Activated naive CD4-positive, alpha-beta T cell (primary cell): ENCODE results near the gene CHD3.
"Not testable (repeated sequence)": the region's sequence is repeated elsewhere in the genome, so short reads cannot be mapped to it uniquely, and the experiment has no call there.

ENCODE experiments used
- DNase-seq, 4 experiments: peaks; one replicate each; lab custom pipeline; 2025; lab: John Stamatoyannopoulos, UW

The CHD3 gene

DNA sequence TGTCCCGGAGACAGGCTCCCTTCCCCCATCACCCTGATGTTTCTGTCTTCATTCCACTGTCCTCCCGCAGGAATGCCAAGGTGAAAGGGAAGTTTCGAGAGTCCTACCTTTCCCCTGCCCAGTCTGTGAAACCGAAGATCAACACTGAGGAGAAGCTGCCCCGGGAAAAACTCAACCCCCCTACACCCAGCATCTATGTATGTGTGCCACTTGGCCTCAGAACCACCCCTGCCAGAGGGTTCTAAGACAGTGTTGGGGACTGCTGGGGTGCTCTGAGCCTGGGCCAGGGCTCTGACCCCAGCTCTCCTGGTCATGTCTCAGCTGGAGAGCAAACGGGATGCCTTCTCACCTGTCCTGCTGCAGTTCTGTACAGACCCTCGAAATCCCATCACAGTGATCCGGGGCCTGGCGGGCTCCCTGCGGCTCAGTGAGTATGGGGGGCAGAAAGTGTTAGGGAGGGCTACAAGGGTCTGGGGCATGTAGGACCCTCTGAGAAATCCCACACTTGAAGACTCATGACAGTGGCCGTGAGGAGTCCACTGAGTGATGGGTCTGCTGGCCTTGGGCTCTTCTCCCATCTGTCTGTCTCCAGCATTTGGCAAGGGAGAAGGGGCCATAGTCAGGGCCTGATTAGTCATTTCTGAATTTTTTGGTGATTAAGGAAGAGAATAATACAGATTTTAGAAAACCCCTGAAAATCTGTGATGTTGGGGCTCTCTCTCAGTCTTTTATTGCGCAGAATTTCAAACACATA is 38.7 kb upstream of the CHD3 start:
- DNase-seq: no peak

DNA sequence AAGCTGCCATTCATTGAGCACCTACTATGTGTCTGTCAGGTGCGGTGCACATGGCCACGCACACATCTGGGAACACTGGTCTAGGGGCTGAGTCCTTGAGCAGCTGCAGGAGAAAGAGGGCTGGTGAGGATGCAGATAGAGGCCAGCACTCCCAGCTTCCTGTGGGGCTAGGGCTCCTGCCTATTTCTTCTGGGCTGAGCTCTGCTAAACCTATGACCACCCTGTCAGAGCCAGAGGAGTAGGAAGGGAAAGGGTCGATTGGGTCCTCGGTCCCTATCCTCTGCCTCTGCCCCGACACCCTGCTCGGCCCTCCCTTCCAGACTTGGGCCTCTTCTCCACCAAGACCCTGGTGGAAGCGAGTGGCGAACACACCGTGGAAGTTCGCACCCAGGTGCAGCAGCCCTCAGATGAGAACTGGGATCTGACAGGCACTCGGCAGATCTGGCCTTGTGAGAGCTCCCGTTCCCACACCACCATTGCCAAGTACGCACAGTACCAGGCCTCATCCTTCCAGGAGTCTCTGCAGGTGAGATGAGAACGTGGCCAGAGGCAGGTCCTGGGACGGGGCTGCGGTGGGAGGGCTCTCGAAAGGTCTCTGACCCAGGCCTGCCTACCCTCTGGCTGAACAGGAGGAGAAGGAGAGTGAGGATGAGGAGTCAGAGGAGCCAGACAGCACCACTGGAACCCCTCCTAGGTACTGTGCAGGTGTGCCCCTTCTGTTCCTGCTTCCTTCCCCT is 37.7 kb upstream of the CHD3 start:
- DNase-seq: no peak

DNA sequence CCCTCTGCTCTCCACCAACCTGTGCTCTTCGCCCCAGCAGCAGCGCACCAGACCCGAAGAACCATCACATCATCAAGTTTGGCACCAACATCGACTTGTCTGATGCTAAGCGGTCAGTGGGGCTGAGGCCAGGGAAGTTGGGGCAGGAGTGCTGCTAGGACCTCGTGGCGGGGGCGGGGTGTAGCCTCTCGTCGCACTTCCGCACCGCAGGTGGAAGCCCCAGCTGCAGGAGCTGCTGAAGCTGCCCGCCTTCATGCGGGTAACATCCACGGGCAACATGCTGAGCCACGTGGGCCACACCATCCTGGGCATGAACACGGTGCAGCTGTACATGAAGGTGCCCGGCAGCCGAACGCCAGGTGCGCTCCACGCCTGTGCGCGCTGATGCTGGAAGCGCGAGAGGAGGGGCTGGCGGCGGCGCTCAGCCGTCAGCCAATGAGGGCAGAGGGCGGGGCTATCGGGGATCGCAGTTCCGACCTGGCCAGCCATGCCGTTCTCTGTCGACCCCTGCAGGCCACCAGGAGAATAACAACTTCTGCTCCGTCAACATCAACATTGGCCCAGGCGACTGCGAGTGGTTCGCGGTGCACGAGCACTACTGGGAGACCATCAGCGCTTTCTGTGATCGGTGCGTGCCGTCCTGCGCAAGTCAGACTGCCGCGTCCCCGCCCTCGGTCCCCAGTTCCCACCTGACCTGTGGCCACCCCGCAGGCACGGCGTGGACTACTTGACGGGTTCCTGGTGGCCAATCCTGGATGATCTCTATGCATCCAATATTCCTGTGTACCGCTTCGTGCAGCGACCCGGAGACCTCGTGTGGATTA is 36.9 kb upstream of the CHD3 start:
- peak; percentile 68 to 94 (median 82) for DNase-seq

DNA sequence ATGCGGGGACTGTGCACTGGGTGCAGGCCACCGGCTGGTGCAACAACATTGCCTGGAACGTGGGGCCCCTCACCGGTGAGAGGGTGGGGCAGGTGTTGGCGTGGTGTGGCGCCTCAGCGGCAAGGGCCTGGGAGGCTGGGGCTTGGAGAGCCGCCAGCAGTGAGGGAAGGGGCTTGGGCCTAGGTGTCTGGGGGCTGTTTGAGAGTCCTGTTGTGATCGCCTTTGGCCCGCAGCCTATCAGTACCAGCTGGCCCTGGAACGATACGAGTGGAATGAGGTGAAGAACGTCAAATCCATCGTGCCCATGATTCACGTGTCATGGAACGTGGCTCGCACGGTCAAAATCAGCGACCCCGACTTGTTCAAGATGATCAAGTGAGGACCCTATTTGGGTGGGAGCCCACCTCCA is 36.3 kb upstream of the CHD3 start:
- DNase-seq: no peak

DNA sequence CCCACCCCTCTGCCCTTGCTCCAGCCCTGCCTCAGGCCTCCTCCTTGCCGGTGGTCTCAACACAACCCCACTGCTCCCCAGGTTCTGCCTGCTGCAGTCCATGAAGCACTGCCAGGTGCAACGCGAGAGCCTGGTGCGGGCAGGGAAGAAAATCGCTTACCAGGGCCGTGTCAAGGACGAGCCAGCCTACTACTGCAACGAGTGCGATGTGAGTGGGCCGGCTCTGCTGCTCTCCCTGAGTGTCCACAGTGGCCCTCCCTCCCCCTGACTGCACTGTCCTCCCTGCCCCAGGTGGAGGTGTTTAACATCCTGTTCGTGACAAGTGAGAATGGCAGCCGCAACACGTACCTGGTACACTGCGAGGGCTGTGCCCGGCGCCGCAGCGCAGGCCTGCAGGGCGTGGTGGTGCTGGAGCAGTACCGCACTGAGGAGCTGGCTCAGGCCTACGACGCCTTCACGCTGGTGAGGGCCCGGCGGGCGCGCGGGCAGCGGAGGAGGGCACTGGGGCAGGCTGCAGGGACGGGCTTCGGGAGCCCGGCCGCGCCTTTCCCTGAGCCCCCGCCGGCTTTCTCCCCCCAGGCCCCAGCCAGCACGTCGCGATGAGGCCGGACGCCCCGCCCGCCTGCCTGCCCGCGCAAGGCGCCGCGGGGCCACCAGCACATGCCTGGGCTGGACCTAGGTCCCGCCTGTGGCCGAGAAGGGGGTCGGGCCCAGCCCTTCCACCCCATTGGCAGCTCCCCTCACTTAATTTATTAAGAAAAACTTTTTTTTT is 35.5 kb upstream of the CHD3 start:
- DNase-seq: no peak

DNA sequence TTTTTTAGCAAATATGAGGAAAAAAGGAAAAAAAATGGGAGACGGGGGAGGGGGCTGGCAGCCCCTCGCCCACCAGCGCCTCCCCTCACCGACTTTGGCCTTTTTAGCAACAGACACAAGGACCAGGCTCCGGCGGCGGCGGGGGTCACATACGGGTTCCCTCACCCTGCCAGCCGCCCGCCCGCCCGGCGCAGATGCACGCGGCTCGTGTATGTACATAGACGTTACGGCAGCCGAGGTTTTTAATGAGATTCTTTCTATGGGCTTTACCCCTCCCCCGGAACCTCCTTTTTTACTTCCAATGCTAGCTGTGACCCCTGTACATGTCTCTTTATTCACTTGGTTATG is 34.9 kb upstream of the CHD3 start:
- DNase-seq: no peak

DNA sequence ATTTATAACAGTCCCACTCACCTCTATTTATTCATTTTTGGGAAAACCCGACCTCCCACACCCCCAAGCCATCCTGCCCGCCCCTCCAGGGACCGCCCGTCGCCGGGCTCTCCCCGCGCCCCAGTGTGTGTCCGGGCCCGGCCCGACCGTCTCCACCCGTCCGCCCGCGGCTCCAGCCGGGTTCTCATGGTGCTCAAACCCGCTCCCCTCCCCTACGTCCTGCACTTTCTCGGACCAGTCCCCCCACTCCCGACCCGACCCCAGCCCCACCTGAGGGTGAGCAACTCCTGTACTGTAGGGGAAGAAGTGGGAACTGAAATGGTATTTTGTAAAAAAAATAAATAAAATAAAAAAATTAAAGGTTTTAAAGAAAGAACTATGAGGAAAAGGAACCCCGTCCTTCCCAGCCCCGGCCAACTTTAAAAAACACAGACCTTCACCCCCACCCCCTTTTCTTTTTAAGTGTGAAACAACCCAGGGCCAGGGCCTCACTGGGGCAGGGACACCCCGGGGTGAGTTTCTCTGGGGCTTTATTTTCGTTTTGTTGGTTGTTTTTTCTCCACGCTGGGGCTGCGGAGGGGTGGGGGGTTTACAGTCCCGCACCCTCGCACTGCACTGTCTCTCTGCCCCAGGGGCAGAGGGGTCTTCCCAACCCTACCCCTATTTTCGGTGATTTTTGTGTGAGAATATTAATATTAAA is 34.4 kb upstream of the CHD3 start:
- no peak for DNase-seq

DNA sequence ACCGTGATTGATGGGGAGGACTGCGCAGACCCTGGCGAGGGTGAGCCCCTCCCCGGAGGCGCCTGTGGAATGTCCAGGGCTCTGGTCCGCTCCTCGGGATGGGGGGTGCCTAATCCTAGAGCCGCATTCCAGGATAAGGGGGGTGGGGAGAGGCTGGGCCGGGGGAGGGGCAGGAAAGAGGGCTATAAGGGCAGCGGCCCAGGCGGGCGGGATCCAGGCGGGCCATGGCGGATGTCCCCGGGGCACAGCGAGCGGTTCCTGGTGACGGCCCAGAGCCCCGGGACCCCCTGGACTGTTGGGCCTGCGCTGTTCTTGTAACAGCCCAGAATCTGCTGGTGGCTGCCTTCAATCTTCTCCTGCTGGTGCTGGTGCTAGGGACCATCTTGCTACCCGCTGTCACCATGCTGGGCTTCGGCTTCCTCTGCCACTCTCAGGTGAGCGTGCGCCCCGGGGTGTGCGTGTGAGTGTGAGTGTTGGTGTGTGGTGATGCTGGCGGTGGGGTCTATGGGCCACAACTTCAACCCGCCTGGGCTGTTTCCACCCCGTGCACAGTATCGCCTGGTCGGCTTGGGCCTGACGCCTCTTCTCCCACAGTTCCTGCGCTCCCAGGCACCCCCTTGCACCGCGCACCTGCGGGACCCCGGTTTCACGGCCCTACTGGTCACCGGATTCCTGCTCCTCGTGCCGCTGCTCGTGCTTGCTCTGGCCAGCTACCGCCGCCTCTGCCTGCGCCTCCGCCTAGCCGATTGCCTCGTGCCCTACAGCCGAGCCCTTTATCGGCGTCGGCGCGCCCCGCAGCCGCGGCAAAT is 33.5 kb upstream of the CHD3 start, which contains the start of gene TMEM88:
Gene TMEM88, plus strand, starts transcription at position 216 of the 809 bp plus-strand sequence. Its CDS starts 9 bp downstream, at position 225.
- no peak for DNase-seq

DNA sequence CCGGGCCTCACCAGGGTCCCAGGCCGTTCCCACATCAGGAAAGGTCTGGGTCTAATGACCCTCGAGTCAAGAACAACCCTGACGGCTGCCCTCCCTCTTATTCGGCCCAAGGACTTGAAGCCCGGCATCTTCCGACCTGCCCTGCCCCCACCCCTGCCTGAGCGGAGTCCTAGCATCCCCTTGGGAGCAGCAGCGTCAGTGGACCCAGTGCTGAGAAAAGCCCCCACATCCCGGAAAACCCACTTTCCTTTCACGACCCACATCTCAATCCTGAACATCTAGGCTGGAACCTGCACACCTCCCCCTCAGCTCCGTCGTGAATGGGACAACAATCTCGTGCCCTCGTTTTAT is 33.0 kb upstream of the CHD3 start:
- no peak for DNase-seq

DNA sequence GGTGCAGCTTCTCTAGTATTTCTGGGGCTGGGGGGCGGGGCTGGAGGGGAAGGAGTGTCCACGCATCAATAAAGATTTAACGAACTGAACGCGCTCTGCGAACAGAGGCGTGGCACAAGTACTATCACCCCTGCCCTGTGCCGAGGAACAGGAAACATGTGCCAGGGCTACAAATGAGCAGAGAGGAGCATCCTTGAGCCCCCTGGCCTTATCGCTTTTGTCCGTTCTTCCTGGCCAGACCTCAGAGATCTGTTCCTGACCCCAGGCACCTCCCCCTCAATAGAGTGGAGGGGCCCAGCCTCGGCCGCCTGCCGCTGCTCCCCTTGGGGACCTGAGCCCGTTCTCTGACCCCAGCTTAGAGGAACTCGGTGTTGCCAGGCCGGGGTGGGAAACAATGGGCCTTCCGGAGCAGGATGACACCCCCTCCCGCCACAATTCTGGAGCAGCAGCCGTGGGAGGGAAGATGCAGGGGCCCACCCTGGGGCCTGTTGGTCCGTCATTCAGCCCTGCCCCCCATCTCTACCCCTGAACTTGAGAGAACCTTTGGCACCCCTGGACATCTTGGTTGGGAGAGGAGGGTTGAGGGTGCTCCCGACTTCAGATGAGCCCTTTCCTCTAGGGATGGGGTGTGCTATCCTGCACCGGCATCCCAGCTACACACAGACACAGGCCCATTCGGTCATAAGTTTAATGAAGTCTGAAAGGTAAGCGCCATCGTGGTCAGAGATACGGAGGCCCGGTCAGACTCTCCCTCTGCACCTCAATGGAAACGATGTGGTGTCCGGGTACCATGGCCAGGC is 32.4 kb upstream of the CHD3 start:
- no peak for DNase-seq

DNA sequence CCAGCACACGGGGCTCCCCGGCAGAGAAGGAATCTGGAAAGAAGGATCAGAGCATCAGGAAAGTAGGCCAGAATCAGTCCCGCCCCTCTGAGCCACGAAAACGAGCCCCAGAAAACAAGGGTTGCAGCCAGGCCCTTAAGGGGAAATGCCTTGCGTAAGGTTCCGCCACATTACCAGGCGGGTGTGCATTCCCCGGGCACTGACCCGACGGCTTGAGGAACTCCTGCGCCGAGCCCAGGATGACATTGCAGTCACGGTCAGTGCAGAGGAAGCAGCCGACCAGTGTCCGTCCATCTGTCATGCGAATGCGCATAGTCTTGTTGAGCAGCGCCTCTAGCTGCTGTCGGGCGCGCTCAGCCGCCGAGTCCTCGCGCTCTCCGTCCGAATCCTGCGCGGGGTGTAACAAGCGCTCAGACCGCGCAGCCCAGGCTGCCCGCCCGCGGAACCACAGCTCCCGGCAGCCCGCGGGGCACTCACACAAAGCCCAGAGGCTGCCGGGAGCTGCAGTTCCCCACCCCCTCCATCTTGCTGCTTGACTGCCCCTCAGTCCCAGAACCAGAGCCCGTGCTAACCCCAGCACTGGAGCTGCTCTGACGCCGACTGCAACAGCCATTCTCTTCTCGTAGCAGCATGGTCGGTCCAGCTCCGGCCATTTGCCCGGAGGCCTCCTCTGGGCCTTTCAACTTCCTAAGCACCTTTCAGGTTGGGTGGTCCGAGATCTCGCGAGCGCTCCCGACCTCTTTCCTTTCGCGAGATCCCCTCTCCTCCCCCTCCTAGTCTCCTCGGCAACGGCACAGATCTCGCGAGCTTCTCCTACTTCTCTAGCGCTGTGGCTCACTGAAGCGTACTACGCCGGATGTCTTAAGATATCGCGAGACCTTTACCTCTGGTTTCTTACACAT is 31.5 kb upstream of the CHD3 start, which contains the start of gene NAA38:
Gene NAA38, minus strand, starts transcription at position 749 of the 902 bp plus-strand sequence. Its CDS starts 96 bp downstream, at position 653.
- DNase-seq: peak; percentile 75 to 90 (median 81)

DNA sequence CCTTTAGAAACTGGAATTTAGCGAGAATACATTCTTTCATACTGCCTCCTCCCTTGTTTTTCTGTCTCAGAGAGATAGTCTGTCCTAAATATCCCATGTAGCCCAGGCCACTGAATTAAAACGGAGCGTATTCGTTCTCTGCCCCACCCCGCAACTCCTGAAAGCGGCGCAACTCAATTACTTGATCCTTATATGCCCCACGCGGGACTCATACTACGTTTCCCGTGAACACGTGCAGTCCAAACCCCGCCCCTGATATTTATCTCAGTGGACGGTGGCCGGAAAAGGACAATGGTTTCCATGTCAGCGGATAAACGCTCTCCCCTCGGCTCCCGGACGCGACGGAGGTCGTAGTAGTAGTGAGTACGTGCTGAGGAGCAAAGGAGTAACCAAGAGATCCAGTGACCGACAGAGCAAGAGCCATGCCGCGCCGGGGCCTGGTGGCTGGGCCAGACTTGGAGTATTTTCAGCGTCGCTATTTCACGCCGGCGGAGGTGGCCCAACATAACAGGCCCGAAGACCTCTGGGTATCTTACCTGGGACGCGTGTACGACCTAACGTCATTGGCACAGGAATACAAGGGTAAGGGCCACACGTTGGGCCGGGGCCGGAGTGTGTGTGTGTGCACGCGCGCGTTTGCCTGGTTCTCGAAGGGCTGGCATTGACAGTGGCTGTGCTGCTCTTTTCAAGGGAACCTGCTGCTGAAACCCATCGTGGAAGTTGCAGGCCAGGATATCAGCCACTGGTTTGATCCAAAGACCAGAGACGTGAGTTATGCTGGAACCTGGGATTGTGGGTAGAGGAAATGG is 30.7 kb upstream of the CHD3 start, which contains the start of gene CYB5D1:
Gene CYB5D1, plus strand, starts transcription at position 291 of the 809 bp plus-strand sequence. Its CDS starts 132 bp downstream, at position 423.
- peak; percentile 64 to 77 (median 70) for DNase-seq

DNA sequence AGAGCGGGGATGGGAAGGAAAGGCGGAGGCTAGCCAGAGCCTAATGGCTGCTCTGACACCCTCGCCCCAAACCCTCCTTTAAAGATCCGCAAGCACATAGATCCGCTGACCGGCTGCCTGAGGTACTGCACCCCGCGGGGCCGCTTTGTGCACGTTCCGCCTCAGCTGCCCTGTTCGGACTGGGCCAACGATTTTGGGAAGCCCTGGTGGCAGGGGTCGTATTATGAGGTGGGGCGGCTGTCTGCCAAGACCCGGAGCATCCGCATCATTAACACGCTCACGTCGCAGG is 30.1 kb upstream of the CHD3 start:
- no peak for DNase-seq

DNA sequence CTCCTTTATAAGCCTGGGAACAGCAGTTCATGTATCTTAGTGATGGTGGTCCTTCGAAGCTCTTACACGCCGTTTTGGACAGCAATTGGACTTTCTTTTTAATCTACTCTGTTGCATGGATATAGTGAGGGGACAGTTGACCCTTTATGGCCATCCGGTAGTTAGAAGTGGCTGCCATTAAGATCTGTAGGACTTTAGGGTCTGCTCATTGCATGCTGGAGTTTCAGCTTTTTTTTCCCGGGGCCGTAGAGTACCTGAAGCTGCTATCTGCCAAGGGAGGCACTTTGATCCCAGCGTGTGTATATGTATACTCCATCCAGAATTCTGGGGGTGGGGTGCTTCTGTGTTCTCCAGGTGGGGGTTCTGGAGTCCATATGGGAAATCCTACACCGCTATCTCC is 29.6 kb upstream of the CHD3 start:
- no peak for DNase-seq

DNA sequence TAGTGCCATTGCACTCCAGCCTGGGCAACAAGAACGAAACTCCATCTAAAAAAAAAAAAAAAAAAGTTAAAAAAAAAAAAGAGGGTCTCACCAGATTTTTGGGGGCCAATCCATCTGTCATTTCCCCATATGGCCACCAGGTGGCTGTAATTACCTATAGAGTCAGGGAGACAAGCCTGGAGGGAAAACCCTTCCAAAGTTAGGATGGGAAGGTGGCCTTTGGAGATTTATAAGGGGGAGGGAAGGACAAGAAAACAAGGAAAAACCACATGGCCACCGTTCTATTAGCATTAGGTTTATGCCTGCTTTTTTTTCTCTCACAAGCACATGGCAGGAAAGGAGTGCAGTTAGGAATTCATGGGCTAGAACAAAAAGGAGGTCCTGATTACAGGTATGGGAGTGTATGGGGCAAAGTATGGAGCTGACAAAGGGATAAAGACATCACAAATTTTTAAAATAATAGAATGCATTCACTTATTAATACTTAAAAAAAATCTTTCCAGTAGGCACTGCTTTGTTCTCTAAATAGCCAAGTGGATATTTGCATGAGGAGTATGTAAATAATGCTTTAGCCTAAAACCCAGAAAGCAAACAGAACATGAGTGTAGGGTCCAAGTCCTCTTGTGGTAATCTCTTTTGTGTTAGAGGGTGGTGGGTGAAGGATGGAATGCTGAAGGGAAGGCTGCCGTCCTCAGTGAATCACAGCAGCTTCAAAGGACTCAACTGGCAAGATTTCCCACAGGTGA is 25.7 kb upstream of the CHD3 start:
- DNase-seq: no peak

DNA sequence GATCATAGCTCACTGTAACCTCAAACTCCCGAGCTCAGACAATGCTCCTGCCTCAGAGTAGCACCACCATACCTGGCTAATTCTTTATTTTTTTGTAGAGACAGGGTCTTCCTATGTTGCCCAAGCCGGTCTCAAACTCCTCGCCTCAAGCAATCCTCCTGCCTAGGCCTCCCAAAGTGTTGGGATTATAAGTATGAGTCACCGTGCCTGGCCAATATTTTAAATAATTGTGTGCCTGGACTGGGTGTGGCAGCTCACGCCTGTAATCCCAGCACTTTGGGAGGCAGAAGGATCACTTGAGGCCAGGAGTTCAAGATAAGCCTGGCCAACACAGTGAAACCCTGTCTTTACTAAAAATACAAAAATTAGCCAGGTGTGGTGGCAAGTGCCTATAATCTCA is 24.2 kb upstream of the CHD3 start:
- DNase-seq: not testable (repeated sequence)
